Naive thymus-derived CD8-positive, alpha-beta T cell (primary cell): Measurements from ENCODE around the gene VASN. TPM values are rescaled to one million over a fixed set of nuclear protein-coding genes. Genes with fewer than 3 reads are reported as not detected.

Experiments used
- polyA plus RNA-seq, 3 donors: library from polyadenylated mRNA; unstranded; fragments of 300-500 nt; fragmentation: Illumina TruSeq; gene quantifications; one replicate each; pipeline ENCODE4 v1.2.3, GENCODE V29; 2021
- total RNA-seq, 8 experiments: library from RNA in 2 of 8; stranded (reverse) in 2 of 8; gene quantifications; one replicate each; pipeline ENCODE4 v1.2.3 and lab custom pipeline; 2021 to 2026

The VASN gene
- total and polyA plus RNA-seq, 5 experiments from 2014 or later: 0.12 to 0.34 (median 0.30) TPM; not detected in 2

Other genes starting within 250 kb of the VASN start
- gene SRL, start 129.8 kb upstream of the VASN start, total RNA-seq: not detected
- gene SRL, start 129.8 kb upstream of the VASN start, polyA plus RNA-seq: not detected
- gene TFAP4, start 98.8 kb upstream of the VASN start, total RNA-seq: 10 to 100 TPM; 32.6 to 39.8 TPM
- gene TFAP4, start 98.8 kb upstream of the VASN start, polyA plus RNA-seq: 1 to 10 TPM in 2 of 3 donors, under 1 TPM in 1; 0.84 to 3.0 (median 1.3) TPM
- gene GLIS2, start 55.8 kb upstream of the VASN start, total RNA-seq: under 1 TPM in 1 of 2 experiments, not detected in 1; 0.10 TPM
- not detected for gene GLIS2, start 55.8 kb upstream of the VASN start, polyA plus RNA-seq
- gene PAM16, start 20.5 kb upstream of the VASN start, total RNA-seq: 10 to 100 TPM; 40.9 to 46.1 TPM
- gene PAM16, start 20.5 kb upstream of the VASN start, polyA plus RNA-seq: 10 to 100 TPM; 33.6 to 44.4 (median 39.3) TPM
- gene CORO7, start 44.7 kb downstream of the VASN start, total RNA-seq: 100 to 1,000 TPM; 161 to 169 TPM
- gene CORO7, start 44.7 kb downstream of the VASN start, polyA plus RNA-seq: 10 to 100 TPM; 44.6 to 79.9 (median 45.5) TPM
- 10 to 100 TPM; 70.6 to 71.3 TPM for gene DNAJA3, start 54.0 kb downstream of the VASN start, total RNA-seq
- 10 to 100 TPM; 43.4 to 64.8 (median 45.2) TPM for gene DNAJA3, start 54.0 kb downstream of the VASN start, polyA plus RNA-seq
- gene NMRAL1, start 102.8 kb downstream of the VASN start, total RNA-seq: 10 to 100 TPM; 53.7 to 63.1 TPM
- 10 to 100 TPM; 52.3 to 67.9 (median 62.9) TPM for gene NMRAL1, start 102.8 kb downstream of the VASN start, polyA plus RNA-seq
- 10 to 100 TPM; 64.3 to 71.9 TPM for gene HMOX2, start 104.5 kb downstream of the VASN start, total RNA-seq
- gene HMOX2, start 104.5 kb downstream of the VASN start, polyA plus RNA-seq: 100 to 1,000 TPM; 123 to 210 (median 145) TPM
- 10 to 100 TPM; 23.4 to 25.5 TPM for gene CDIP1, start 166.9 kb downstream of the VASN start, total RNA-seq
- gene CDIP1, start 166.9 kb downstream of the VASN start, polyA plus RNA-seq: 10 to 100 TPM; 18.2 to 25.3 (median 25.0) TPM
- gene C16orf96, start 184.5 kb downstream of the VASN start, total RNA-seq: under 1 TPM; 0.38 to 0.52 TPM
- gene C16orf96, start 184.5 kb downstream of the VASN start, polyA plus RNA-seq: under 1 TPM in 2 of 3 donors, not detected in 1; 0.07 to 0.08 TPM
- 10 to 100 TPM; 26.0 to 27.4 TPM for gene UBALD1, start 243.0 kb downstream of the VASN start, total RNA-seq
- 1 to 10 TPM; 2.5 to 3.9 (median 2.7) TPM for gene UBALD1, start 243.0 kb downstream of the VASN start, polyA plus RNA-seq